ENCODE data around the gene KIAA0586.

DNA sequence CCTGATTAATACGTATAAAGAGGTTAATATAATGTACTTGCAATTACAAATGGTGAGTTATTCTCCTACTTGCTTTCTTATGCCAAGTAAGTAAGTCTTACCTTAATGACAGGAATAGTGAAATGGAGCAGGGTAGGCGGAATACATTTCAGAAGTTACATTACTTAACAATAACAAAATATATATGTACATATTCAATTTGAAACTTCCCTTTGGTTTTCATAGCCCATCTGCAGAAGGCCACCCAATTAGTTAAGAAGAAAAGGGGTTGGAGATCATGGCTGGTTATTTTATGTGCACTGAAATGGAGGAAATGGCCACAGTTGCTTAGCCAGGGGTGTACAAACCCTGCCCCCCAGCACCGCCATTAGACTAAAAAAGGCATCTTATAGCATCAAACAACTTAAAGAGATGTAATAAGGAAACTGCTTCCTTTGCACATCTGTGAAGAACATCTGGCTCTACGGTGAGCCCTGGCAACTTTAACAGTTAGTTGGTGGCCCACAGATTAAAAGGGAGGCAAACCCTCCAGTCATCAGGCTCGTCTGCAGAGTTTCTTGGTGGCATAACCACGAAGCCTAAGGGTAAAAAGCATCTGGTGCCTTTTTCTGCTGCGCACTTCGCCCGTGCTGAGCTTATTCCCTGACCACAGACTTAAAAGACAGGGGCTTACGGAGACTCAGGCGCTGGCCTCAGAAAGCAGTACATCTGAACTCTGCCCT lies 171.4 kb downstream of the KIAA0586 start:
- TF ChIP-seq ELF4 (IDR thresholded peaks at IDR 0.05) (no peak), FOXM1 (IDR thresholded peaks at IDR 0.05; ENCODE audit: borderline replicate concordance) (no peak), SUZ12 (IDR thresholded peaks at IDR 0.05) (no peak), SP1 (IDR thresholded peaks at IDR 0.05) (no peak), TARDBP (IDR thresholded peaks at IDR 0.05) (no peak)

Data from HEK293T (cell line).